A549 (cell line): Measurements from ENCODE around the gene CD80. TPM values are rescaled to one million over a fixed set of nuclear protein-coding genes. Genes with fewer than 3 reads are reported as not detected.

Experiments
- ATAC-seq, 2 experiments: fragments of 200-7000 bp in 1 of 2; fragments of >200 bp in 1 of 2; cut with Nextera tagmentation in 1 of 2; cut with Tn5 transposase in 1 of 2; 3 replicates each; pipeline versions ENCODE4 v1.8.0 to v1.9.1; 2018 to 2020; ENCODE audit warnings: mild to moderate bottlenecking in 1 of 2, moderate library complexity in 1 of 2
- CTCF ChIA-PET: fragments of 300-600 bp; sonication (Branson Sonifier 250); formaldehyde crosslinking; extraction: SDS; loops from one replicate; lab custom pipeline; 2021; ENCODE audit warnings: antibody characterized with exemption, inconsistent platforms; lab: Yijun Ruan, JAX
- POLR2A ChIA-PET: fragments of 350-600 bp; formaldehyde crosslinking; extraction: SDS; loops from one replicate; lab custom pipeline; 2021; ENCODE audit warnings: antibody characterized with exemption, inconsistent platforms; lab: Yijun Ruan, JAX
- DNase-seq, 2 experiments: peaks; one replicate each; pipeline versions ENCODE4 v3.0.0 to v3.0.0-alpha.2; 2011 to 2016; ENCODE audit warnings: low read depth in 1 of 2, low spot score in 1 of 2
- FAIRE-seq: peaks from 2 replicates; lab custom pipeline; 2011; peaks lifted over from hg19 to GRCh38; lab: Jason Lieb, UNC
- H3K27ac ChIP-seq, 2 experiments: fragments of >200 bp; sonication (Bioruptor Twin); formaldehyde crosslinking; 3 replicates each; pipeline ENCODE4 v1.5.1; 2016 to 2017
- H3K4me1 ChIP-seq: fragments of >200 bp; sonication (Bioruptor Twin); formaldehyde crosslinking; 3 replicates; pipeline ENCODE4 v1.6.1; 2016
- H3K4me2 ChIP-seq: fragments of >200 bp; sonication (Bioruptor Twin); formaldehyde crosslinking; 3 replicates; pipeline ENCODE4 v1.6.1; 2016
- H3K4me3 ChIP-seq: fragments of >200 bp; sonication (Bioruptor Twin); formaldehyde crosslinking; 3 replicates; pipeline ENCODE4 v1.5.1; 2016
- H3K9me3 ChIP-seq: fragments of >200 bp; sonication (Bioruptor Twin); formaldehyde crosslinking; 3 replicates; pipeline ENCODE4 v1.6.1; 2016
- CBX2 ChIP-seq: fragments of 200-600 bp; sonication (generic); IDR thresholded peaks from 2 replicates; pipeline ENCODE4 v1.6.1; 2016; ENCODE audit warnings: low read depth, mild to moderate bottlenecking, borderline replicate concordance
- CBX8 ChIP-seq: fragments of 200-600 bp; sonication (generic); IDR thresholded peaks from 2 replicates; pipeline ENCODE4 v1.6.1; 2016
- CEBPB ChIP-seq, 2 experiments: fragments of >200 bp in 1 of 2; sonication (Bioruptor Twin) in 1 of 2; formaldehyde crosslinking in 1 of 2; IDR thresholded peaks; 2 replicates each; pipeline ENCODE4 v1.6.1; 2012 to 2016
- CHD4 ChIP-seq: fragments of 200-600 bp; sonication (generic); IDR thresholded peaks from 2 replicates; pipeline ENCODE4 v1.6.1; 2016; ENCODE audit warnings: antibody characterized with exemption, mild to moderate bottlenecking, borderline replicate concordance
- EHMT2 ChIP-seq: fragments of 200-600 bp; sonication (generic); IDR thresholded peaks from 2 replicates; pipeline ENCODE4 v1.6.1; 2016; ENCODE audit warnings: antibody characterized with exemption, low read depth, mild to moderate bottlenecking, moderate library complexity
- EP300 ChIP-seq, 2 experiments: fragments of >200 bp; sonication (Bioruptor Twin); formaldehyde crosslinking; IDR thresholded peaks; 2 replicates in 1 of 2; 3 replicates in 1 of 2; pipeline ENCODE4 v1.6.1; 2016 to 2017
- FOSB ChIP-seq: fragments of 250-450 bp; sonication (Bioruptor Pico); IDR thresholded peaks from 2 replicates; pipeline ENCODE4 v1.5.0; 2020; ENCODE audit warnings: mild to moderate bottlenecking, moderate library complexity
- FOXS1 ChIP-seq: fragments of 250-450 bp; sonication (Bioruptor Pico); IDR thresholded peaks from 2 replicates; pipeline ENCODE4 v1.5.0; 2020; ENCODE audit warnings: mild to moderate bottlenecking, moderate library complexity
- HOXB13 ChIP-seq: fragments of 250-450 bp; sonication (Bioruptor Pico); IDR thresholded peaks from 2 replicates; pipeline ENCODE4 v1.5.0; 2020; ENCODE audit warnings: low read depth, mild to moderate bottlenecking, moderate library complexity
- NR3C1 ChIP-seq: fragments of >200 bp; sonication (Bioruptor Twin); formaldehyde crosslinking; IDR thresholded peaks from 3 replicates; pipeline ENCODE4 v1.6.1; 2017
- POLR2AphosphoS2 ChIP-seq: conservative IDR thresholded peaks from 2 replicates; pipeline ENCODE4 v1.6.1; 2012; ENCODE audit warnings: low read length, improper control_type of control experiment, inconsistent platforms
- RAD21 ChIP-seq, 2 experiments: fragments of >200 bp in 1 of 2; sonication (Bioruptor Twin) in 1 of 2; formaldehyde crosslinking in 1 of 2; IDR thresholded peaks in 1 of 2; conservative IDR thresholded peaks in 1 of 2; 2 replicates in 1 of 2; 3 replicates in 1 of 2; pipeline ENCODE4 v1.6.1; 2012 to 2018; ENCODE audit warnings: inconsistent platforms in 1 of 2
- RCOR1 ChIP-seq: fragments of 150-350 bp; IDR thresholded peaks from 2 replicates; pipeline ENCODE4 v1.6.1; 2014; ENCODE audit warnings: antibody characterized with exemption, low read length, low read depth
- RNF2 ChIP-seq: fragments of 200-600 bp; sonication (generic); IDR thresholded peaks from 2 replicates; pipeline ENCODE4 v1.6.1; 2016; ENCODE audit warnings: low read depth, mild to moderate bottlenecking, antibody characterized with exemption, moderate library complexity, borderline replicate concordance
- SMC3 ChIP-seq: fragments of >200 bp; sonication (Bioruptor Twin); formaldehyde crosslinking; IDR thresholded peaks from 3 replicates; pipeline ENCODE4 v1.6.1; 2018; ENCODE audit warnings: inconsistent platforms
- SREBF2 ChIP-seq: fragments of 450-650 bp; IDR thresholded peaks from 2 replicates; pipeline ENCODE4 v1.6.1; 2014; ENCODE audit warnings: mild to moderate bottlenecking, moderate library complexity
- ZFP36 ChIP-seq: fragments of 450-650 bp; IDR thresholded peaks from 2 replicates; pipeline ENCODE4 v1.6.1; 2014; ENCODE audit warnings: borderline replicate concordance; ENCODE audit not compliant: partially characterized antibody
- ZSCAN20 ChIP-seq: fragments of 250-450 bp; sonication (Bioruptor Pico); IDR thresholded peaks from 2 replicates; pipeline ENCODE4 v1.8.0; 2022; ENCODE audit warnings: mild to moderate bottlenecking, moderate library complexity
- WGBS: methylation state at CpG from one replicate; pipeline ENCODE4 v1.1.6; 2017; ENCODE audit errors: missing lambda C conversion rate; 5-methylcytosine and 5-hydroxymethylcytosine counted together
- polyA plus RNA-seq, 4 experiments: library from polyadenylated mRNA; depleted of rRNA in 3 of 4; stranded (reverse); fragments of >200 nt; fragmentation: RNase III in 1 of 4; extraction: RNeasy Plus Mini Kit Qiagen cat#74134 plus additional on column Dnase treatment in 1 of 4; gene quantifications; 2 replicates in 3 of 4; 3 replicates in 1 of 4; pipeline ENCODE4 v1.2.3, GENCODE V29; 2011 to 2017
- TF ChIP-seq, protein P1 (sequence below): fragments of >200 bp; sonication (Bioruptor Twin); formaldehyde crosslinking; IDR thresholded peaks from 3 replicates; pipeline ENCODE4 v1.5.1; 2016
- TF ChIP-seq, protein P2 (sequence below): fragments of 150-350 bp; IDR thresholded peaks from 2 replicates; pipeline ENCODE4 v1.6.1; 2014; ENCODE audit warnings: low read depth, mild to moderate bottlenecking, low read length
- TF ChIP-seq, protein P3 (sequence below): IDR thresholded peaks from 2 replicates; pipeline ENCODE4 v1.6.1; 2012

The CD80 gene
- polyA plus RNA-seq, 2 of the 4 experiments (the other 2 are of a cell fraction), result 0.08 TPM; not detected in 1

DNA sequence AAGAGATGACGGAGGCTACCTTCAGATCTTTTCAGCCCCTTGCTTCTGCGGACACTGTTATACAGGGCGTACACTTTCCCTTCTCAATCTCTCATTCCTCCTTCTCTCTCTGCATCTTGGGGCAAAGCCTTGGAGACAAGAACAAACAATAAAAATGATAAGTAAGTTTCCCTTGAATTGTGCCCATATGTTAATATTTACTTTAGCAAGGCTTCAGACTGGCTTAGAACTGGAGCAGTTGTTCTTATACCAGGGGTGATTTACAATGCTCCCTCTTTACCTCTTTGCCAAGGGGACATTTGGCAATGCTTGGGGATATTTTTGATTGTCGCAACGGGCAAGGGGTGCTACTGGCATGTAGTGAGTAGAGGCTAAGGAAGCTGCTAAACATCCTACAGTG, 31.7 kb downstream of the CD80 start (continued):
- TF ChIP-seq, protein P1, sequence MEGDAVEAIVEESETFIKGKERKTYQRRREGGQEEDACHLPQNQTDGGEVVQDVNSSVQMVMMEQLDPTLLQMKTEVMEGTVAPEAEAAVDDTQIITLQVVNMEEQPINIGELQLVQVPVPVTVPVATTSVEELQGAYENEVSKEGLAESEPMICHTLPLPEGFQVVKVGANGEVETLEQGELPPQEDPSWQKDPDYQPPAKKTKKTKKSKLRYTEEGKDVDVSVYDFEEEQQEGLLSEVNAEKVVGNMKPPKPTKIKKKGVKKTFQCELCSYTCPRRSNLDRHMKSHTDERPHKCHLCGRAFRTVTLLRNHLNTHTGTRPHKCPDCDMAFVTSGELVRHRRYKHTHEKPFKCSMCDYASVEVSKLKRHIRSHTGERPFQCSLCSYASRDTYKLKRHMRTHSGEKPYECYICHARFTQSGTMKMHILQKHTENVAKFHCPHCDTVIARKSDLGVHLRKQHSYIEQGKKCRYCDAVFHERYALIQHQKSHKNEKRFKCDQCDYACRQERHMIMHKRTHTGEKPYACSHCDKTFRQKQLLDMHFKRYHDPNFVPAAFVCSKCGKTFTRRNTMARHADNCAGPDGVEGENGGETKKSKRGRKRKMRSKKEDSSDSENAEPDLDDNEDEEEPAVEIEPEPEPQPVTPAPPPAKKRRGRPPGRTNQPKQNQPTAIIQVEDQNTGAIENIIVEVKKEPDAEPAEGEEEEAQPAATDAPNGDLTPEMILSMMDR, result no peak
- no peak for TF ChIP-seq SREBF2
- TF ChIP-seq HOXB13 (CRISPR knock-in tag), result no peak
- no peak for TF ChIP-seq CBX2
- no peak for TF ChIP-seq RNF2
- no peak for TF ChIP-seq CEBPB (IDR thresholded peaks at IDR 0.05)
- no peak for TF ChIP-seq RAD21 (conservative IDR thresholded peaks at IDR 0.05 in 1 of 2, IDR thresholded peaks at IDR 0.05 in 1 of 2)
- no peak for TF ChIP-seq POLR2AphosphoS2
- TF ChIP-seq, all 56 proteins: peak for 0

DNA sequence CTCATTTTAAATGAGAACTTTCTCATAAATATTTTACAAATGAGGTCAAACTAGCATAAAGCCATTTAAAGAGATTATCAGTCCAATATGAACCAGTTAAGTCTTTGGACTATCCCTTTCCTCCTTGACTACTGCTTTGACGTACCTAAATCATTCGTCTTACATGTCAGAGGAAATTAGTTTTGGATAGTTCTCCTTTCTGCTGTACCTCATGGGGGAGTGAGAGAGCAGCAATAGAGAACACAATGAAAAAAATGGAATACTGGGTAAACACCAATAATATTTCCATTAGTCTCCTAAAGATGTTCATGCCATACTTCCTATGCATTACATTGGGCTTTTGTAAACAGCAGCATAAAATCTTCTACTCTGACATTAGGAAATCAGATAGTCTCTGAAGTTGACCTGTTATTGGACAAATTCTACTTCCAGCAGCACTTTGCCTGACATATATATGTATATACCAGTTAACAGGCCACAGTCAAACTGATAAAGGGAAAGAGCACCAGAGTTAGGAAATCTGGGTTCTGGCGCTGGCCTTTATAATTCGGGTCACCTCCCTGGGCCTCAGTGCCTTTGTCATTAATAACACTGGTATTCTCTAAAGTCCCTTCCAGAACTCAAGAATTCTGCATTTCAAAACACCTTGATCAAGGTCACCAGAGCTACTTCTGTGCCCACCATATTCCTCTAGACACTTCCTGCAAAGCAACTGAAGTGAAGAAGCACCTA, 34.3 kb downstream of the CD80 start:
- H3K4me1 ChIP-seq, result no peaks in the 10 kb centered on the region
- H3K4me3 ChIP-seq, result no peak overlapping the region
- TF ChIP-seq RAD21 (conservative IDR thresholded peaks at IDR 0.05 in 1 of 2, IDR thresholded peaks at IDR 0.05 in 1 of 2) (peak; percentile 24 to 34; a peak in 2 of 5 replicates), NR3C1 (no peak)
- TF ChIP-seq, protein P1, result 0 out of 3 replicates have a peak, but pooled peaks have one; percentile 18
- ChIA-PET CTCF (no interaction called here), POLR2A (no interaction called here)
- ATAC-seq (peak in 1 of 2 experiments; percentile 44; a peak in 2 of 6 replicates), DNase-seq (no peak), FAIRE-seq (peak; percentile 77)
- 90% methylated on average over 4 of the region's 4 CpGs for WGBS
- H3K27ac ChIP-seq, result no peak overlapping the region
- H3K4me2 ChIP-seq, result no peak overlapping the region
- no peaks in the 10 kb centered on the region for H3K9me3 ChIP-seq

DNA sequence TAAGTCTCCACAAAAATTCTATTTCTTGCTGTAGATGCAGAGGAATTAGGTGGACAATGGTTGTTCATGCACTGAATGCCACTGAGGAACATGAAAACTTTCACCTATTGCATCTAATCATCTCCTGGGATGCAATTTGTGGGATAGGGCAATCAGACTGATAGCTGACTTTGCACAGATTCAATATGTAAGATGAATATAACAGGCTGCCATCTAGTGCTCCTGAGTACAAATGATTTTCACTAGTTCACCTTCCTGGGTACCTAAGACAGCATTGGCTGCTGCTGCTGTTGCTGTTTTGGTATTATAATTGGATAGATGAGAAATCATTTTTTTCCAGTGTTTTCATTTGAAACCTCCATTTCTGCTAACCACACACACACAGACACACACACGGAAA, 41.4 kb downstream of the CD80 start:
- CTCF ChIA-PET, result interaction anchor here (0.8 kb wide), 1 partner anchor 42 kb away, joined by 3 read pairs; no protein-coding TSS in a partner anchor
- no peak overlapping the region for H3K4me3 ChIP-seq
- POLR2A ChIA-PET, result no interaction called here
- DNase-seq, result no peak
- no peak overlapping the region for H3K27ac ChIP-seq
- FAIRE-seq, result no peak
- H3K4me2 ChIP-seq, result no peak overlapping the region
- ATAC-seq, result no peak
- 0 out of 3 replicates have a peak, but pooled peaks cover 5% of the 10 kb centered on the region for H3K9me3 ChIP-seq
- H3K4me1 ChIP-seq, result no peaks in the 10 kb centered on the region
- TF ChIP-seq HOXB13 (CRISPR knock-in tag), result no peak
- WGBS, result 91% methylated on average over 1 of the region's 1 CpG

DNA sequence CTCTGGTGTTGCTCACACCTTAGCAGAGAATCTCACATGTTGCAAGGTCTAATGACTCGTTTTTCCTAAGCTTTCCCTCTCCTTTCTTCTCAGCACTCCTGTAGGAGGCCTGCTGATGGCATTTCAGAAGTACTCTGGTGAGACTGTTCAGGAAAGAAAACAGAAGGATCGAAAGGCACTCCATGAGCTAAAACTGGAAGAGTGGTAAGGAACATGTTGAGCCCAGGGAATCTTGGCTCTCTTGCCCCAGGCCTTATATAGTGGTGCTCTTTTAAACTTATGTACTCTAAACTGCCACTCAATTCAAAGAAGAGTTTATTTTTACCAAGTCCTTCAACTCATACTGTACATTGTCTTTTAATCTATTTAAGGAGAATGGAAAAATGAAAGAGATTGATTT, 42.3 kb downstream of the CD80 start:
- DNase-seq (no peak), ATAC-seq (no peak), FAIRE-seq (no peak)
- ChIA-PET POLR2A (no interaction called here), CTCF (interaction anchor here (0.9 kb wide), 1 partner anchor 42 kb away, joined by 3 read pairs; no protein-coding TSS in a partner anchor)
- no peak overlapping the region for H3K4me2 ChIP-seq
- no peak overlapping the region for H3K27ac ChIP-seq
- WGBS, result 78% methylated on average over 2 of the region's 2 CpGs
- 0 out of 3 replicates have a peak, but pooled peaks cover 5% of the 10 kb centered on the region for H3K9me3 ChIP-seq
- H3K4me1 ChIP-seq, result no peaks in the 10 kb centered on the region
- H3K4me3 ChIP-seq, result no peak overlapping the region
- TF ChIP-seq, protein P2, sequence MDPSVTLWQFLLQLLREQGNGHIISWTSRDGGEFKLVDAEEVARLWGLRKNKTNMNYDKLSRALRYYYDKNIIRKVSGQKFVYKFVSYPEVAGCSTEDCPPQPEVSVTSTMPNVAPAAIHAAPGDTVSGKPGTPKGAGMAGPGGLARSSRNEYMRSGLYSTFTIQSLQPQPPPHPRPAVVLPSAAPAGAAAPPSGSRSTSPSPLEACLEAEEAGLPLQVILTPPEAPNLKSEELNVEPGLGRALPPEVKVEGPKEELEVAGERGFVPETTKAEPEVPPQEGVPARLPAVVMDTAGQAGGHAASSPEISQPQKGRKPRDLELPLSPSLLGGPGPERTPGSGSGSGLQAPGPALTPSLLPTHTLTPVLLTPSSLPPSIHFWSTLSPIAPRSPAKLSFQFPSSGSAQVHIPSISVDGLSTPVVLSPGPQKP, result no peak
- no peak for TF ChIP-seq RCOR1
- TF ChIP-seq ZFP36, result no peak
- TF ChIP-seq CBX8, result no peak
- no peak for TF ChIP-seq EP300 (IDR thresholded peaks at IDR 0.05)
- no peak for TF ChIP-seq SMC3
- no peak for TF ChIP-seq CHD4
- TF ChIP-seq FOXS1, result no peak
- no peak for TF ChIP-seq RAD21 (conservative IDR thresholded peaks at IDR 0.05 in 1 of 2, IDR thresholded peaks at IDR 0.05 in 1 of 2)
- TF ChIP-seq EHMT2, result no peak
- TF ChIP-seq, protein P3, sequence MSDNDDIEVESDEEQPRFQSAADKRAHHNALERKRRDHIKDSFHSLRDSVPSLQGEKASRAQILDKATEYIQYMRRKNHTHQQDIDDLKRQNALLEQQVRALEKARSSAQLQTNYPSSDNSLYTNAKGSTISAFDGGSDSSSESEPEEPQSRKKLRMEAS, result no peak
- TF ChIP-seq ZSCAN20 (CRISPR knock-in tag), result no peak
- TF ChIP-seq FOSB, result no peak
